CD4-positive, alpha-beta T cell (primary cell): Measurements from ENCODE around the gene PRPF38A. TPM values are rescaled to one million over a fixed set of nuclear protein-coding genes. Genes with fewer than 3 reads are reported as not detected.
"Not testable (repeated sequence)": the region's sequence is repeated elsewhere in the genome, so short reads cannot be mapped to it uniquely, and the experiment has no call there.

ENCODE experiments used
- ATAC-seq: fragments of 200-7000 bp; cut with Tn5 transposase; one replicate; pipeline ENCODE4 v1.10.0; 2022; ENCODE audit warnings: mild to moderate bottlenecking; ENCODE audit not compliant: poor library complexity
- CTCF ChIA-PET: fragments of 350-600 bp; sonication (Branson Sonifier 250); formaldehyde crosslinking; loops from one replicate; lab custom pipeline; 2021; ENCODE audit warnings: antibody characterized with exemption, inconsistent platforms; lab: Charles Lee
- POLR2A ChIA-PET: fragments of 350-600 bp; sonication (Branson Sonifier 250); formaldehyde crosslinking; loops from one replicate; lab custom pipeline; 2021; ENCODE audit warnings: antibody characterized with exemption, inconsistent platforms; lab: Charles Lee
- DNase-seq, 14 experiments: peaks; one replicate each; pipeline ENCODE4 v3.0.0-alpha.2; 2013 to 2020; ENCODE audit warnings: mixed read lengths in 2 of 14
- H3K27ac ChIP-seq, 2 donors: one replicate each; pipeline versions ENCODE4 v1.5.1 to v1.7.0; 2013; ENCODE audit warnings: low read length in 2 of 2, low read depth in 1 of 2, mild to moderate bottlenecking in 1 of 2
- H3K27me3 ChIP-seq, 2 experiments: 1 replicate in 1 of 2; 2 replicates in 1 of 2; pipeline versions ENCODE4 v1.6.1 to v1.7.0; 2013; ENCODE audit warnings: low read length in 2 of 2, control low read depth in 1 of 2, mild to moderate bottlenecking in 1 of 2, moderate library complexity in 1 of 2; ENCODE audit not compliant: insufficient read depth in 2 of 2, control insufficient read depth in 1 of 2
- H3K36me3 ChIP-seq: one replicate; pipeline ENCODE4 v1.6.1; 2013; ENCODE audit warnings: low read length, control low read depth; ENCODE audit not compliant: insufficient read depth
- H3K4me1 ChIP-seq: one replicate; pipeline ENCODE4 v1.6.1; 2013; ENCODE audit warnings: low read length, control low read depth; ENCODE audit not compliant: insufficient read depth
- H3K4me3 ChIP-seq: one replicate; pipeline ENCODE4 v1.5.1; 2013; ENCODE audit warnings: mild to moderate bottlenecking, low read length, moderate library complexity
- H3K9me3 ChIP-seq, 2 experiments: 1 replicate in 1 of 2; 2 replicates in 1 of 2; pipeline versions ENCODE4 v1.6.1 to v1.7.0; 2013; ENCODE audit warnings: low read length in 2 of 2, mild to moderate bottlenecking in 2 of 2, control low read depth in 1 of 2, moderate library complexity in 1 of 2; ENCODE audit not compliant: control insufficient read depth in 1 of 2, insufficient read depth in 1 of 2
- H3K27ac Mint-ChIP-seq: one replicate; pipeline ENCODE4 v1.8.0; 2020; ENCODE audit warnings: mixed read lengths
- H3K27me3 Mint-ChIP-seq: one replicate; pipeline ENCODE4 v1.8.0; 2021; ENCODE audit warnings: mixed read lengths
- H3K36me3 Mint-ChIP-seq: one replicate; pipeline ENCODE4 v1.8.0; 2021; ENCODE audit warnings: low read depth, mixed read lengths
- H3K4me1 Mint-ChIP-seq: one replicate; pipeline ENCODE4 v1.8.0; 2021; ENCODE audit warnings: low read depth, mixed read lengths
- H3K4me3 Mint-ChIP-seq: one replicate; pipeline ENCODE4 v1.8.0; 2020; ENCODE audit warnings: mild to moderate bottlenecking, mixed read lengths
- H3K9me3 Mint-ChIP-seq: one replicate; pipeline ENCODE4 v1.8.0; 2020; ENCODE audit warnings: mixed read lengths
- CTCF ChIP-seq: fragments of 200-600 bp; IDR thresholded peaks from one replicate; pipeline ENCODE4 v1.8.0; 2022; ENCODE audit warnings: antibody characterized with exemption, mild to moderate bottlenecking
- intact Hi-C, 2 experiments: fragments of 100-400 bp; cut with DNase I in 1 of 2; cut with micrococcal nuclease in 1 of 2; formaldehyde crosslinking; loops; one replicate each; pipeline versions ENCODE4 v1.15.1 to v1.9.0; 2023 to 2025; cut with DNase I, micrococcal nuclease
- total RNA-seq, 174 experiments: library from RNA in 2 of 174; stranded (reverse) in 2 of 174; gene quantifications; one replicate each; pipeline ENCODE4 v1.2.3 and lab custom pipeline; 2021 to 2026

Gene PRPF38A
- total RNA-seq, 2 experiments from 2014 or later: 56.2 to 63.6 TPM

- POLR2A ChIA-PET: interaction anchor here (1.5 to 3.0 kb wide), 3 partner anchors 37 to 186 kb away, joined by 6 to 61 read pairs (median 6); partner anchors contain the start of genes ORC1, PRPF38A and TUT4
- H3K27me3 Mint-ChIP-seq: no peaks in the 10 kb centered on the region
- CTCF ChIA-PET: interaction anchor here (0.9 to 2.7 kb wide), 2 partner anchors 37 to 57 kb away, joined by 3 to 14 read pairs; partner anchors contain the start of genes ORC1 and PRPF38A
- no peak for TF ChIP-seq CTCF
- peak overlapping the region; percentile 94 for H3K4me3 Mint-ChIP-seq
- peaks cover 23% of the 10 kb centered on the region for H3K36me3 Mint-ChIP-seq
- Histone ChIP-seq H3K27ac (no peak overlapping the region), H3K9me3 (no peaks in the 10 kb centered on the region), H3K4me1 (peaks cover 48% of the 10 kb centered on the region), H3K4me3 (no peak overlapping the region), H3K36me3 (peaks cover 14% of the 10 kb centered on the region), H3K27me3 (no peaks in the 10 kb centered on the region)
- intact Hi-C loops: loop anchor here (1.0 to 10.0 kb wide), 9 partner anchors 36 to 1685 kb away; partner anchors contain the start of genes BTF3L4 (in 1 of the 2), FAF1 (in 1 of the 2), IFT25 (in 1 of the 2) and LRRC42 (in 1 of the 2)
- H3K4me1 Mint-ChIP-seq: peaks cover 51% of the 10 kb centered on the region
- H3K9me3 Mint-ChIP-seq: no peaks in the 10 kb centered on the region
- peak overlapping the region; percentile 96 for H3K27ac Mint-ChIP-seq
- ATAC-seq (no peak), DNase-seq (no peak)
These were observed 37.1 kb upstream of the PRPF38A start for GRCh38 chr1:52367272-52367671.

GRCh38 chr1:52368383-52369172 lies 35.8 kb upstream of the PRPF38A start:
- Mint-ChIP-seq H3K36me3 (peaks cover 16% of the 10 kb centered on the region), H3K4me1 (peaks cover 51% of the 10 kb centered on the region), H3K27ac (peak overlapping the region; percentile 53), H3K27me3 (no peaks in the 10 kb centered on the region), H3K4me3 (peak overlapping the region; percentile 81), H3K9me3 (no peaks in the 10 kb centered on the region)
- DNase-seq: peak; percentile 30 to 84 (median 58)
- H3K4me3 ChIP-seq: peak overlapping the region; percentile 16
- H3K4me1 ChIP-seq: peaks cover 38% of the 10 kb centered on the region
- intact Hi-C loops: loop anchor here (5.0 to 10.0 kb wide), 8 partner anchors 54 to 1684 kb away; partner anchors contain the start of genes BTF3L4 (in 1 of the 2), FAF1 (in 1 of the 2), IFT25 (in 1 of the 2) and LRRC42 (in 1 of the 2)
- no peak for TF ChIP-seq CTCF
- H3K36me3 ChIP-seq: peaks cover 5% of the 10 kb centered on the region
- CTCF ChIA-PET: interaction anchor here (0.6 to 2.7 kb wide), 5 partner anchors 11 to 318 kb away, joined by 3 to 14 read pairs (median 3); partner anchors contain the start of genes ORC1 and PRPF38A
- no peak overlapping the region for H3K27ac ChIP-seq
- no peaks in the 10 kb centered on the region for H3K9me3 ChIP-seq
- H3K27me3 ChIP-seq: no peaks in the 10 kb centered on the region
- POLR2A ChIA-PET: interaction anchor here (0.6 to 2.2 kb wide), 5 partner anchors 18 to 81 kb away, joined by 3 to 16 read pairs (median 3); partner anchors contain the start of genes ORC1 and PRPF38A
- ATAC-seq: peak; percentile 12

- H3K9me3 Mint-ChIP-seq, H3K27ac ChIP-seq, H3K36me3 Mint-ChIP-seq, H3K9me3 ChIP-seq, H3K27ac Mint-ChIP-seq, DNase-seq, H3K4me3 ChIP-seq, H3K36me3 ChIP-seq, CTCF ChIA-PET, H3K27me3 ChIP-seq, H3K27me3 Mint-ChIP-seq, ATAC-seq, H3K4me3 Mint-ChIP-seq: not testable (repeated sequence)
- H3K4me1 Mint-ChIP-seq: peaks cover 39% of the 10 kb centered on the region
- intact Hi-C loops: loop anchor here (5.0 to 10.0 kb wide), 8 partner anchors 52 to 1682 kb away; partner anchors contain the start of genes BTF3L4 (in 1 of the 2), FAF1 (in 1 of the 2), IFT25 (in 1 of the 2) and LRRC42 (in 1 of the 2)
- peaks cover 27% of the 10 kb centered on the region for H3K4me1 ChIP-seq
- POLR2A ChIA-PET: interaction anchor here (2.2 kb wide), 1 partner anchor 54 kb away, joined by 11 read pairs; no protein-coding TSS in a partner anchor
These were observed 34.6 kb upstream of the PRPF38A start for GRCh38 chr1:52369851-52370250.
